NCI-H1417 (cell line): ENCODE data around the gene PRTFDC1.
"Not testable (repeated sequence)": the region's sequence is repeated elsewhere in the genome, so short reads cannot be mapped to it uniquely, and the experiment has no call there.

Experiments used
- DNase-seq, 3 experiments: peaks; one replicate each; lab custom pipeline; 2025; lab: John Stamatoyannopoulos, UW

PRTFDC1 gene

DNA sequence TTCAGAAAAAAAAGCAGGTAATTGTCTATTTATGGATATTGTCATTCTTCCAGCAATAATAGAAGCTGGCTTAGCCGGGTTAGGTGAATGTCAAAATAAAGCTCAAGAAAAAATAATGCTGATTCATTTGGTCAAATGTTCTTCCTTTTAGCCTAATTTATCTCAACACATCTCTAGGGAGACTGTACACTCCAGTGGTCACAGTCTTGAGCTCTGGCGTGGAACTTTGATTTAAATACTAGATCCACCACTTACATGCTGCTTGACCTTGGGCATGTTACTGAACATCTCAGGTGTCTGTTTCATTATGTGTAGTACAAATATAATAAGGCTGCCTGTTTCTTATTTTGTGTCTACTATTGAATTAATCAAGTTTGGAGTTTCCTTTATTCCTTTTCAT lies 22.0 kb downstream of the PRTFDC1 start:
- no peak for DNase-seq

DNA sequence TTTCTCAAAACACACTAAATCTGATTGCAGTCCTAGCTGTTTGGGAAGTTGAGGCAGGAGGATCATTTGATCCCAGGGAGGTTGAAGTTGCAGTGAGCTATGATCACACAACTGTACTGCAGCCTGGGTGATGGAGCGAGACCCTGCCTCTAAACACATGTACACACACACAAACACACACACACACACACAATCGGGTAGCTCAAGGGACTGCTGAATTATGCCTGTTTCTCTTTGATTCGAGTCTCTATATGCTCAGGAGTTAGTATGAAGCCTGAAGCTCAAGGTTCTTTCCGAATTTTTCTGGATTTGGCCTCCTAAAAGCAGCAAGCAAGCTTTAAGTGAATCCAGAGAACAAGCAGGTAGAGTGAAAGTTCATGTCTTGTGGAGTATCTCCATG lies 22.5 kb downstream of the PRTFDC1 start:
- DNase-seq, result no peak

DNA sequence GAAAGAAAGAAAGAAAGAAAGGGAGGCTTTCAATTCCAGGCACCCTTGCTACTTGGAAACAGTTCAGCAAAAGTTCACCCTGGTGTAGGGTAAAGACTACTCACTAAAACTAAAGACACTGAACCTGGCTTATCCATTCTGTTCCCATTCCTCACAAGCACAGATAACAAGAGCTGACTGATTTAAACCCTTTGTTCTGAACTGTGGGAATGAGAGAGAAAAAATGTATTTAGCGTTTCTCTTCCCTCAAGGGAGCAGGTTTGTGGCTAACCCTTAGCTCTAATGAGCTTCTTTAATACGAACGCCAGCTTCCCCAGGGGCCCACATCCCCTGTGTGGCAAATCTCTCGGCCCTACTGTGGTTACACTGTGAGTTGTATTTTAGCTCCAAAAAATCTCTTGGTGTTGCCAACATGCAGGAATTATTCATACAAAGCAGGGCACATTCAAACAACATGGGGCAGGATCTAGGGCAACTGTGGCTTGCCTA lies 23.3 kb downstream of the PRTFDC1 start:
- no peak for DNase-seq

DNA sequence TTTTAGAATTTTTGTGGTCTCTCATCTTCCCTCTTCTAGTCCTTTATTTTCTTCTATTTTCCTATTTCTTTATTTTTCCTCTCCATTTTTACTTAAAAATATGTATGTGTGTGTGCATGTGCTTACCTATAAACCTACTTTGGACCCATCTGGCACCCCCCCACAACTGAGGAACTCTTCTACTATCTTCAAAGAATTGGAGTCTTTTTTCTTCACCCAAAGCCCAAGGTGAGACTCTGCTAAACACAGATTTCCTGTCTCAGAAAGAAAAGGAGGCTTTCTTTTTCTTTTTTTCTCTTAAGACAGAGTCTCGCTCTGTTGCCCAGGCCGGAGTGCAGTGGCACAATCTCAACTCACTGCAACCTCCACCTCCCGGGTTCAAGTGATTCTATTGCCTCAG lies 24.2 kb downstream of the PRTFDC1 start:
- DNase-seq, result no peak

DNA sequence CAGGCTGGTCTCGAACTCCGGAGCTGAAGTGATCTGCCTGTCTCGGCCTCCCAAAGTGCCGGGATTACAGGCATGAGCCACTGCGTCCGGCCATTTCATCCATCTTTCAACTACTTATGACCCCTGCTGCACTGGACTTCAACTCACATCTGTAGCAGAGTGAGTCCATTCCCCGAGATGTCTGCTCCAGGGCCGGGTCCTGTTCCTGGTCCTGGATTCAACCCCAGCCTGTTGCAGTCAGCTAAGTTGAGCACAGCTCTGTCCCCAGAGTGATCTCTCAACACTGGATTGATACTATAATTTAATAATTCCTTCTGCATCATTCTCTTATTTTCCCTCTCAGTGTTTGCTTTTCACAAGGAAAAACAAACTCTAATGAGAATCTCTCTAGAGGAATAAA lies 25.8 kb downstream of the PRTFDC1 start:
- no peak for DNase-seq

DNA sequence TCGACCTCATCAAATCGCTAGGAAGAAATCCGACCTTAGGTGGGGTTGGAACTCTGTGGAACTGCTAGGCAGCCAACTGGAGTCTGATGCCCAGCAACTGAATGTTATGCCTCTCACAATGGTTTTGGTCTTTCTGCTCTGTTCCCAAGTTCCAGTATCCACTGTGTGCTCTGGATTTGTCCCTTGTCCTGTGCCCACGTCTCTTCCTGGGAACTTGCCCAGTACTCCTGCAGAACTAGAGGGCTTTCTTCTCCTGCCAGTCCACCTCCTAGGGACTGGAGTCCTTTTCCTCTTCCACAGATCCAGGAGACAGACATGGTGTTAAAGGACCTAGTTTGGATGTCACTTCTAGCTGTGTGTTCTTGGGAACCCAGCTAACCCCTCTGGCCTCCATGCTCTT lies 26.6 kb downstream of the PRTFDC1 start:
- DNase-seq, result no peak

DNA sequence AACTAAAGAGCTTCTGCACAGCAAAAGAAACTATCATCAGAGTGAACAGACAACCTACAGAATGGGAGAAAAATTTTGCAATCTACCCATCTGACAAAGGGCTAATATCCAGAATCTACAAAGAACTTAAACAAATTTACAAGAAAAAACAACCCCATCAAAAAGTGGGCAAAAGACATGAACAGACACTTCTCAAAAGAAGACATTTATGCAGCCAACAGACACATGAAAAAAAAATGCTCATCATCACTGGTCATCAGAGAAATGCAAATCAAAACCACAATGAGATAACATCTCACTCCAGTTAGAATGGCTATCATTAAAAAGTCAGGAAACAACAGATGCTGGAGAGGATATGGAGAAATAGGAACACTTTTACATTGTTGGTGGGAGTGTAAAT lies 27.9 kb downstream of the PRTFDC1 start:
- not testable (repeated sequence) for DNase-seq

DNA sequence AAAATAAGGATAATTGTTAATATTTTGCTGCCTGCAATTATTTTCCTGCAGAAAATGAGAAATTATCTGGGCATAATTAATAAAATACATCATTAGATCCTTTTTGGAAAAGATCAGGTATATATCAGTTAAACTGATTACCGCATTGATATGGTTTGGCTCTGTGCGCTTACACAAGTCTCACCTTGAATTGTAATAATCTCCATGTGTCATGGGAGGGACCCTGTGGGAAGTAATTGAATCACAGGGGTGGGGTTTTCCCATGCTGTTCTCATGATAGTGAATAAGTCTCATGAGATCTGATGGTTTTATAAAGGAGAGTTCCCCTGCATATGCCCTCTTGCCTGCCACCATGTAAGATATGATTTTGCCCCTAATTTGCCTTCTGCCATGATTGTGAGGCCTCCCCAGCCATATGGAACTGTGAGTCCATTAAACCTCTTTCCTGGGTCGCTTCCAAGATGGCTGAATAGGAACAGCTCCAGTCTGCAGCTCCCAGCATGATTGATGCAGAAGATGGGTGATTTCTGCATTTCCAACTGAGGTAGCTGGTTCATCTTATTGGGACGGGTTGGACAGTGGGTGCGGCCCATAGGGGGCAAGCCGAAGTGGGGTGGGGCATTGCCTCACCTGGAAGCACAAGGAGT lies 30.1 kb downstream of the PRTFDC1 start:
- not testable (repeated sequence) for DNase-seq

DNA sequence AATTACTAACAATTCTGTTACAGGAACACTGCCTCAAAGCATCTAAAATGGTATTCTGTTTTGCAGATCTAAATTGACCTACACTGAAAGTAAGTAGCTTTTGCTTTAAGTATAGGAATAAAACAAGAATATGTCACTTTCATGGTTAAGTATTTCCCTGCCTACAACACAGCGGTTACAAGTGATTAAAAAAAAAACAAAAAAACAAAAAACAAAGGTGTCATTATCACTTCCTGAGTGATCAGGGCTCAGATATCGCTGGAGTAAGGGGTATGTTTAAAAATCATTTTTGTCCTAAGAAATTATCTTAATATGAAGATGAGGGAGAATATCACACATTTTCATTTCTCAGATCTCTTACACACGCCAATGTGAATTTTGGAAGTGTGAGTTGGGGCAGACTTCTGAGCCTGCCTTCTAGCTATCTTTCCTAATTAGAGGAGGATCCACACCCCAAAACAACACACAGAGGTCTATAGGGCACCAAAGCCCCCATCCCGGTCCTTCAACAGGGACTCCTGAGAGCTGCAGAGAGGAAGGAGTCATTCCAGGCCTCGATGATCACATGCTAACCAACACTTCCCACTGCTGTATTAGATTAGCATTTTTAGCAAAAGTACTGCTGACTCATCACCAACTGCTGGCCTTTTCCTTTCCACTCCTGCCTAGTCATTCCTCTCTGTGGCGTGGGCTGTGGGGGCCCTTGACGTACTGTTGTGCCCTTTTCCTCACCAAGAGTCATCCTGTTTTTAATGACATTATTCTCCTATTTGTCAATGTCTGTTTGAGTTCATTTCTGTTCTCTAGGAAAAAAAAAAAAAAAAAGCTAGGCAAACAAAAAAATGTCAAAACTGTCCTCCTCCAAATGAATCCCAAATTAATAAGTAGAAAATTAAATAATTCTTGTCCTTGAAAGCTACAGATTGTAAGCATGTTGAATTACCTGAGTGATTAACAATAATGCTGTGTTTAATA lies 31.2 kb downstream of the PRTFDC1 start:
- DNase-seq, result no peak

DNA sequence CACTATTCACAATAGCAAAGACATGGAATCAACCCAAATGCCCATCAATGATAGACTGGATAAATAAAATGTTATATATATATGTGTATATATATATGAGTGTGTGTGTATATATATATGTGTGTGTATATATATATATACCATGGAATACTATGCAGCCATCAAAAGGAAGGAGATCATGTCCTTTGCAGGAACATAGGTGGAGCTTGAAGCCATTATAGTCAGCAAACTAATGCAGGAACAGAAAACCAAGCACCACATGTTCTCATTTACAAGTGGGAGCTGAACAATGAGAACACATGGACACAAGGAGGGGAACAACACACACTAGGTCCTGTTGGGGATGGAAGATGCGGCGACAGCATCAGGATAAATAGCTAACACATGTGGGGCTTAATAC lies 32.2 kb downstream of the PRTFDC1 start:
- not testable (repeated sequence) for DNase-seq

DNA sequence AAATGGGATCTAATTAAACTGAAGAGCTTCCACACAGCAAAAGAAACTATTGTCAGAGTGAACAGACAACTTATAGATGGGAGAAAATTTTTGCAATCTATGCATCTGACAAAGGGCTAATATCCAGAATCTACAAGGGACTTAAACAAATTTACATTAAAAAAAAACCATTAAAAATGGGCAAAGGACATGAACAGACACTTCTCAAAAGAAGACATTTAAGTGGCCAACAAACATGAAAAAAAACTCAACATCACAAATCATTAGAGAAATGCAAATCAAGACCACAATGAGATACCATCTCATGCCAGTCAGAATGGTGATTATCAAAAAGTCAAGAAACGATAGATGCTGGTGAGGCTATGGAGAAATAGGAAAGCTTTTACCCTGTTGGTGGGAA lies 32.8 kb downstream of the PRTFDC1 start:
- DNase-seq, result not testable (repeated sequence)

DNA sequence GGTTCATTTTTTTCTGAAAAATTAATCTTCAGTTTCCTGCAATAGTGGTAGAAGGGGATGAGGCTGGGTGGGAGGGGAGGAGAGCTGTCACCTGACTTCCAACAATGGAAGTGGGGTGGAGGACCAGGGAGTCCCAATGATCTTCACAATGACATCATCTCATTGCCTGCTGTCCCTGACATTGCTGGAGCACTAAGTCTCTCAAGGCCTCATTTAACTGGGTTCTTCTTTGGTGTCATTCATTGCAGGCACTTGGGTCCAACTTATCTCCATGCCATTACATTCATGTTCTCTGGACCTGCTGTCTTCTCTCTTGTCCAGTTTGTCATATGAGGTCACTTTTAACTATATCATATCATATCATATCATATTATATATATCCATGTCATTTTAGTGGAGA lies 34.4 kb downstream of the PRTFDC1 start:
- no peak for DNase-seq

DNA sequence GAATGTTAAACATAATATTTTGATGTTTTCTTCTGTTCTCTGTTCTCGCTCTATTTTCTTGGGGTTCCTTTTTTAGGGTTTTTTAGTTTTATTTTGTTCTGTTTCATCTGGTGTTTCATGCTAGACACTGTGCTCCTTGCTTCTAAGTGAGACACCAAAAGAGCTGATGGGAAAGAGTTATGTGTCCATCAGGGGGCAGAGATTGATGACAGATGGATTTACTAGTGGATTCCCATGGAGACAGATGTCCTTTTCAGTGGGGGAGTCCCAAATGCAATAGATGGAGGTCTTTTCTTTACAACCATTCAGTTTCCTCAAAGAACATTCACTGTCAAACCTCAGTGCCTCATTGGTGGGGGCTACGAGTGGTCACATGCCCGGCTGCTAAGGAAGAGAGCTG lies 34.9 kb downstream of the PRTFDC1 start:
- no peak for DNase-seq

DNA sequence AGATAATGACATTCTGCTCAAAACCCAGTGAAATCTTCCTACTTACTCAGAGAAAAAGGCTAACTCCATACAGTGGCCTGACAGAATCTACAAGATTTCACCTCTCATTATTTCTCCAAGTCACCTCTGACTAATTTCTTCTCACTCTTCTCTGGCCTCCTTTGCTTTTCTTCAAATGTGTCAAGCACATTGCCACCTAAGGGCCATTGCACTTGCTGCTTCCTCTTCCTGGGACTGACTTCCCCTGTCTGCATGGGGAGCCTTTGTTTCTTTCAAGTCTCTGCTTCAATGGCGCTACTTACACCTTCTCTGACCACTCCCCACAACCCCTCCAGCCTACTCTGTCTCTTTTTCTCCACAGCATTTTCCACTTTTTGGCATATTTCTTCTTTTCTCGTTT lies 36.0 kb downstream of the PRTFDC1 start:
- DNase-seq, result no peak

DNA sequence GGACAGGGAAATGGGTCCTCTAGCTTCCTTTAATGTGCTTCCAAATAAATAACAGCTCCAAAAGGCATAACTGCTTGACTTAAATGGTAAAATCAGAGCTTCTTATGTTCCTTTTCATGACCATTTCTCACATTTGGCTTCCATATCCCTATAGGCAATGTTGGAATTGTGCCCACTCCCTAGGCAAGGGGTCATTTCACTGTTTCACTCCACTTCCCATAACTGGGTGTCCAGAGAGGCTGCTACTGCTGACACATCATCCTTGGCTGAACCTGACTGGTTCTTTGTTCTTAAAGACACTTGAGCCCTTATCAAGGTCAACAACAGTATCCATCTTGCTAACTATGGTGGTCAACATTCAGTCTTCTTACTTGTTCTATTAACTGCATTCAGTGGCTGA lies 37.1 kb downstream of the PRTFDC1 start:
- no peak for DNase-seq

DNA sequence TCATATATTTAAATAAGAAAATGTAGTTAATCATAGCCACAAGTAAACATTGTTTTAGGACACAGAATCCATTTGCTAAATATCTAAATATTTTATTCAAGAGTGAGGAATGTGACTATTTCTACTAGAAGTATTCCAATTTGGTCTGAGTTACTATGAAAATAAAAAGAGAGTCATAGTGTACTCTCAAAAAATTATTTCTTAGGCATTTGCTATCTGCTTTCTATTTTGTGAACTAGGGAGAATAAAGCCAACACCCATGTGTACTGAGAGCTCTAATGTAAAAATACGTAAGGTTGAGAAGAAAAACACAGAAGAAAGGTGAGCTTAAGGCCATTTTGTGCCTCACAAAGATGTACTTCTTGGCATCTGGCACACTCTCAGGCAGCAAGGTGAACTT lies 38.3 kb downstream of the PRTFDC1 start:
- DNase-seq, result no peak

DNA sequence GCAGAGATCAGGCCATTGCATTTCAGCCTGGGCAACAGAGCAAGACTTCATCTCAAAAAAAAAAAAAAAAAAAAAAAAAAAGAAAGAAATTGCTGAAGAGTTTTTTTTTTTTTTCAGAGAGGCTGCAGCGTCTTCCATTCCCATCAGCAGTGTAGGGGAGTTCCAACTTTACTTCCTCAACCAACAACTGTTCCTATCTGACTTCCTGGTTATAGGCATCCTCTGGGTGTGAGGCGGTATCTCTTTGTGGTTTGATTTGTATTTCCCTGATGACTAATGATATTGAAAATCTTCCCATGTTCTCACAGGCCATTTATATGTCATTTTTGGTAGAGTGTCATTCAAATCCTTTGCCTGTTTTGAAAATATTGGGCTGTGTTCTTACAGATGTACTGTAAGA lies 40.2 kb downstream of the PRTFDC1 start:
- no peak for DNase-seq

DNA sequence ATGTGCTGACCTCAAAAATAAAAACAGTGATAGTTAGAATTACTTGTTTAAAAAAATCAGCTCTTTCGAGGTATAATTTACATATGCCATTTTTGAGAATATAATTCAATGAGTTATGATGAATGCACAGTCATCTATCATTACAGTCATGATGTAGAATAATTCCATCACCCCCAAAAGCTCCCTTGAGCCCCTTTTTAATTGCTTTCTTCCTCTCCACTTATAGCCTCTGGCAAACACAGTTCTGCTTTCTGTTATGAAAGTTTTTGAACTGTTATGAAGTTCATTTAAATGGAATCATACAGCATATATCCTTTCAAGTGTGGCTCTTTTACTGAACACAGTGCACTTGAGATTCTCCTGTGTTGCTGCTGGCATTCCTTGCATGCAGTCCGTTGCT lies 41.4 kb downstream of the PRTFDC1 start:
- no peak for DNase-seq

DNA sequence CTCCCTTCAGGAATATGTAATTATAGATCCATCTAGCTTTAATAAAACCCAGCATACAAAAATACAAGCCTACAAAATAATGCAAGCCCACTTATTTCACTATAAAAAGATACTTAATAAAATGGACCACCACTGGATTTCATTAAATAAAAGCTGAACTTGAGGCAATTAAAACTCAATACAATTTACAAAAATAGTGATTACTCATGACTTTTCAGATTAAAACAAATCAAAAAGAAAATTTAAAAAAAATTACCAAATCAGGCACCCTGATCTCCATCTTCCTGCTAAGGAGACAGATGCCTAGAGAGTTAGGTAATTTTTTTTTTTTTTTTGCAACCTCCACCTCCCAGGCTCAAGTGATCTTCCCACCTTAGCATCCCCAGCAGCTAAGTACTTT lies 41.8 kb downstream of the PRTFDC1 start:
- no peak for DNase-seq

DNA sequence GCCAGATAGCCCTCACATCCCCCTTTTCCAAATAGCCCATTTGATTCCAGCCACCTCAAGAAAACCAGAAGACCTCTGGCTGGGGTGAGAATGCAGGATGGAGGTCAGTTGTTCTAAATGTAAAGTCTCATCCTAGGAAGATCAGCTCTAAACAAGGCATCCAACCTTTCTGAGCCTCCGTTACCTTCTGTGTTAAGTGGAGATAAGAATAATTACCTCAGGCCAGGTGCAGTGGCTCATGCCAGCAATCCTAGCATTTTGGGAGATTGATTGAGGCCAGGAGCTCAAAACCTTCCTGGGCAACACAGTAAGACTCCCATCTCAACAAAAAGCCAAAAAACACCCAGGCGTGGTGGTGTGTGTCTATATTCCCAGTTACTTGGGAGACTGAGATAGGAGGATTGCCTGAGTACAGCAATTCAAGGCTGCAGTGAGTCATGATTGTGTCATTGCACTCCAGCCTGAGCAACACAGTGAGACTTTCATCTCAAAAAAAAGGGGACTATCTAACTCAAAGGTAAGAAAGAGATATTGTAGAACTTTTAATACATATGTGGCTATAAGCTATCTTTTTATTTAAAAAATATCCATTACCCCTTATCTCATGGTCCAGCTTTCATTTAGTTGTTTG lies 43.5 kb downstream of the PRTFDC1 start:
- no peak for DNase-seq

DNA sequence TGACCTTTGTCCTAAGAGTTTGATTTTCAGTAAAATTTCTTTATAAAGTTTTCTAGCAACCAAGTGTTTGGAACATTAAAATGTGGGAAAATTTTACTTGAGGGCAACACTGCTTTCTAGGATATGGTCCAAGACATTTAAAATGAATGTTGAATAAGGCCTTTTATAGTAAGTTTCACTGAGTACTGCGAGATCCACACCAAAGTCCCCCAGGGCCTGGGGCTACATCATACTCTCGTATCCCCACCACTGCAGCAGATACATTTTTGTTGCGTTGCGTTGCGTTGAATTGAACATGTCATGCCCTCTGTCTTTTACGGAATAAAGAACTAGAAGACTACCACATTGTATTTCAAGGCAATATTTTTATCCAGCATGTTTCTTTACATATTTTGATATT lies 44.5 kb downstream of the PRTFDC1 start:
- no peak for DNase-seq

DNA sequence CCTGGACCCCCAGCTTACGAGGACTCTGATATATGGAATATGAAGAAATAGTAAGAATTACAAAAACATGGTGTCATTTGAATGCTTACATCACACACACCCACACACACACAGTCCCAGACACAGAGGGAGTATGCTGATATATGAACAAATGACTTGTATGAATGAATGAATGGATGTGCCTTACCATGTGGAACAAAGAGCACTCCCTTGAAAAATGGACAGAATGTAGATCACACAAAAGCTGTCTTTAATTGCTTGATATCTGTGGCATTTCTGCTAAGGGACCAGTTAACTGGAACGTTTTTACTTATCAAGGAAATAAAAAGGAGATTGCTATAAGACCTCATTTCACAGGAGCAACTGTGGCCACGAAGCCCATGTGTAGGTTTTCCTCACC lies 46.0 kb downstream of the PRTFDC1 start:
- no peak for DNase-seq

DNA sequence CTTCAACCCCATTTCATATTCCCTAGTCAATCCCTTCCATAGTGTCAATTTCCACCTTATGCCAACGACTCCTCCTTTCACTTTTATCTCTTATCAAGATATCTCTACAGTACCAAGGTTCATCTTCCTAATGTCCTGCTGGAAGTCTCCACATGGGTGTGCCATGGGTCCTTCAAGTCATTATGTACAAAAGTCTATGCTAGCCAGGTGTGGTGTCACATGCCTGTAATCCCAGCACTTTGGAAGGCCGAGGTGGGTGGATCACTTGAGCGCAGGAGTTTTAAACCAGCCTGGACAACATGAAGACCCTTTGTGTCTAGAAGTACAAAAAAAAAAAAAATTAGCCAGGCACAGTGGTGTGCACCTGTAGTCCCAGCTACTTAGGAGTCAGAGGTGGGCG lies 47.6 kb downstream of the PRTFDC1 start:
- DNase-seq, result no peak
